Esophagus squamous epithelium (tissue), 4 donors: ENCODE results near the gene SUCLG2.

Source experiments
- CTCF ChIP-seq, 6 experiments: fragments of 450-650 bp in 4 of 6; fragments of 200-600 bp in 2 of 6; sonication (generic) in 2 of 6; IDR thresholded peaks; one replicate each; pipeline ENCODE4 v1.5.1; 2016 to 2019; ENCODE audit warnings: antibody characterized with exemption in 6 of 6, mild to moderate bottlenecking in 4 of 6, moderate library complexity in 4 of 6
- POLR2A ChIP-seq, 4 donors: fragments of 450-650 bp; IDR thresholded peaks; one replicate each; pipeline ENCODE4 v1.6.1; 2017; ENCODE audit warnings: antibody characterized with exemption in 4 of 4, mild to moderate bottlenecking in 4 of 4, moderate library complexity in 3 of 4

GRCh38 chr3:67516496-67516895 lies 137.9 kb downstream of the SUCLG2 start:
- TF ChIP-seq POLR2A (IDR thresholded peaks at IDR 0.05) (no peak), CTCF (IDR thresholded peaks at IDR 0.05) (no peak)
